IPS DF 6.9 (cell line): ENCODE data around the gene GTF3C5.
"Not testable (repeated sequence)": the region's sequence is repeated elsewhere in the genome, so short reads cannot be mapped to it uniquely, and the experiment has no call there.

Experiments
- DNase-seq: peaks from one replicate; pipeline ENCODE4 v3.0.0-alpha.2; 2013; ENCODE audit warnings: low read depth, low spot score
- H3K27ac ChIP-seq: one replicate; pipeline ENCODE4 v1.5.1; 2013; ENCODE audit warnings: low read length, control low read depth
- H3K27me3 ChIP-seq: 2 replicates; pipeline ENCODE4 v1.6.1; 2013; ENCODE audit warnings: mild to moderate bottlenecking, low read length; ENCODE audit not compliant: control insufficient read depth, insufficient read depth
- H3K36me3 ChIP-seq: 2 replicates; pipeline ENCODE4 v1.6.1; 2013; ENCODE audit warnings: low read length; ENCODE audit not compliant: control insufficient read depth, insufficient read depth
- H3K4me1 ChIP-seq: 2 replicates; pipeline ENCODE4 v1.6.1; 2013; ENCODE audit warnings: low read length; ENCODE audit not compliant: control insufficient read depth, insufficient read depth
- H3K4me3 ChIP-seq: 2 replicates; pipeline ENCODE4 v1.5.1; 2013; ENCODE audit warnings: mild to moderate bottlenecking, low read length
- H3K9me3 ChIP-seq: 2 replicates; pipeline ENCODE4 v1.6.1; 2013; ENCODE audit warnings: low read length, inconsistent platforms; ENCODE audit not compliant: control insufficient read depth, insufficient read depth
- WGBS: extraction: QIAGEN DNeasy Blood & Tissue Kit; methylation state at CpG from one replicate; pipeline ENCODE4 v1.1.7; 2013; ENCODE audit warnings: mixed read lengths, missing lambda C conversion rate; ENCODE audit not compliant: insufficient read length, insufficient coverage; 5-methylcytosine and 5-hydroxymethylcytosine counted together

Gene GTF3C5

GRCh38 chr9:132988244-132989013 is 42.4 kb upstream of the GTF3C5 start:
- Histone ChIP-seq H3K9me3 (no peaks in the 10 kb centered on the region), H3K27ac (no peak overlapping the region), H3K36me3 (no peaks in the 10 kb centered on the region), H3K27me3 (no peaks in the 10 kb centered on the region), H3K4me1 (no peaks in the 10 kb centered on the region), H3K4me3 (no peak overlapping the region)
- no peak for DNase-seq
- WGBS: no CpG with 5 or more reads among the region's 14 CpGs

DNA sequence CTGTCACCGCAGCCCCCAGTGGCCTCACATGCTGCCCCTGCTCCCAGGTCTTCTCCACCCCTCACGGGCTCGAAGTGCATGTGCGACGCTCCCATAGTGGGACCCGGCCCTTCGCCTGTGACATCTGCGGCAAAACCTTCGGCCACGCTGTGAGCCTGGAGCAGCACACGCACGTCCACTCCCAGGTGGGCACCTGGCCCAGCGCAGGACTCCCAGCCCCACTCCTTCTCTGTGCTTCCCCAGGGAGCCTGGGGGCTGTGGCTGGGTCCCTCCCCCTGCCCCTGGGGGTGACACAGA is 41.8 kb upstream of the GTF3C5 start:
- no peak for DNase-seq
- H3K4me1 ChIP-seq: no peaks in the 10 kb centered on the region
- no CpG with 5 or more reads among the region's 13 CpGs for WGBS

GRCh38 chr9:132989414-132989996 is 41.3 kb upstream of the GTF3C5 start:
- no peak for DNase-seq
- Histone ChIP-seq H3K36me3 (no peaks in the 10 kb centered on the region), H3K4me1 (0 out of 2 replicates have a peak, but pooled peaks cover 2% of the 10 kb centered on the region), H3K4me3 (no peak overlapping the region), H3K9me3 (no peaks in the 10 kb centered on the region), H3K27me3 (no peaks in the 10 kb centered on the region), H3K27ac (no peak overlapping the region)
- no CpG with 5 or more reads among the region's 23 CpGs for WGBS

More for the DNA sequence above, 41.8 kb upstream of the GTF3C5 start:
- Histone ChIP-seq H3K4me3 (no peak overlapping the region), H3K27ac (no peak overlapping the region), H3K27me3 (no peaks in the 10 kb centered on the region), H3K36me3 (no peaks in the 10 kb centered on the region), H3K9me3 (no peaks in the 10 kb centered on the region)

- H3K9me3 ChIP-seq, H3K27me3 ChIP-seq, H3K4me3 ChIP-seq, DNase-seq, H3K4me1 ChIP-seq, H3K36me3 ChIP-seq, H3K27ac ChIP-seq: not testable (repeated sequence)
- WGBS: no CpG with 5 or more reads among the region's 4 CpGs
Observed at GRCh38 chr9:132989998-132990557, 40.7 kb upstream of the GTF3C5 start.

GRCh38 chr9:132990781-132991180 is 40.0 kb upstream of the GTF3C5 start:
- Histone ChIP-seq H3K27ac (no peak overlapping the region), H3K4me3 (no peak overlapping the region), H3K4me1 (peaks cover 4% of the 10 kb centered on the region; the same call in 1 of the 2 replicates), H3K36me3 (no peaks in the 10 kb centered on the region), H3K9me3 (no peaks in the 10 kb centered on the region), H3K27me3 (no peaks in the 10 kb centered on the region)
- no CpG with 5 or more reads among the region's 14 CpGs for WGBS
- DNase-seq: no peak

GRCh38 chr9:132991351-132992300 is 39.2 kb upstream of the GTF3C5 start:
- H3K36me3 ChIP-seq: no peaks in the 10 kb centered on the region
- H3K9me3 ChIP-seq: no peaks in the 10 kb centered on the region
- H3K4me1 ChIP-seq: peaks cover 4% of the 10 kb centered on the region; the same call in 1 of the 2 replicates
- no peak for DNase-seq
- no peak overlapping the region for H3K4me3 ChIP-seq
- no peaks in the 10 kb centered on the region for H3K27me3 ChIP-seq
- WGBS: no CpG with 5 or more reads among the region's 16 CpGs
- H3K27ac ChIP-seq: no peak overlapping the region

DNA sequence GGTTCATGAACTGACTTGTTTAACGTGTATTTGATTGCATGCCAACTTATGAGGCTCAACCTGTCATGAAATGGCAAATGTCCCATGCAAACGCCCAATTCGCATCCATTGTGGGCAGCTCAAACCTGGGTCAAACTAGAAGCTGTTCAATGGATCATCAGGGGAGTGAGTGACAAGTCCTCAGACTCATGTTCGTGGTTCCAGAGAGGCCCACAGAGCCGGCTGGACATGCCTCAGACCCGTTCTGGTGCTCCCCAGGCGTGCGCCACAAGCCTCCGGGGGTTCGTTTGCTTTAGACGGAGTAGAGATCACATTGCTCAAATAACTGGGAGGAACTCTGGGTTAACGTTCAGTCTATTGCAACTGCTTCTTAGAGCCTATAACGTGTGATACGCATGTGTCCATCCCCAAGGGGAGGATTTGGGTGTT is 37.3 kb upstream of the GTF3C5 start:
- H3K27me3 ChIP-seq: no peaks in the 10 kb centered on the region
- H3K36me3 ChIP-seq: no peaks in the 10 kb centered on the region
- H3K9me3 ChIP-seq: no peaks in the 10 kb centered on the region
- no peak for DNase-seq
- H3K4me3 ChIP-seq: no peak overlapping the region
- no peak overlapping the region for H3K27ac ChIP-seq
- WGBS: no CpG with 5 or more reads among the region's 14 CpGs
- peaks cover 4% of the 10 kb centered on the region; the same call in 1 of the 2 replicates for H3K4me1 ChIP-seq

- no peaks in the 10 kb centered on the region for H3K27me3 ChIP-seq
- no peak overlapping the region for H3K4me3 ChIP-seq
- WGBS: no CpG with 5 or more reads among the region's 13 CpGs
- no peaks in the 10 kb centered on the region for H3K9me3 ChIP-seq
- peaks cover 4% of the 10 kb centered on the region; the same call in 1 of the 2 replicates for H3K4me1 ChIP-seq
- H3K36me3 ChIP-seq: no peaks in the 10 kb centered on the region
- H3K27ac ChIP-seq: no peak overlapping the region
- no peak for DNase-seq
Observed at GRCh38 chr9:132994410-132995120, 36.2 kb upstream of the GTF3C5 start.

DNA sequence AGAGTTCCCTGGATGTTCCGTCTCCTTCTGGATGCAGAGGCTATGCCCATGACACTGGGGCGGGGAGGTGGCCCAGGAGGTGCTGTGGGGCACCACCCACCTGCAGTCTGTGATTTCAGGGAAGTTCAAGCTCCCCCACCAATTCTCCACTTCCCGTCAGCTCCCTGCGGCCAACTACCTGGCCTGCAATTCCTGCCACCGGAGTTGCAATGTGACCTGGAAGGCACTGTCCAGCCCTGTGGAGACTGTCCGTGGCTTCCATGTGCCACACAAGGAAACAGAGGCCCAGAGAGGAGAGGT is 35.7 kb upstream of the GTF3C5 start:
- no peaks in the 10 kb centered on the region for H3K9me3 ChIP-seq
- H3K4me3 ChIP-seq: no peak overlapping the region
- H3K4me1 ChIP-seq: peaks cover 4% of the 10 kb centered on the region; the same call in 1 of the 2 replicates
- H3K27ac ChIP-seq: no peak overlapping the region
- H3K27me3 ChIP-seq: no peaks in the 10 kb centered on the region
- H3K36me3 ChIP-seq: no peaks in the 10 kb centered on the region
- WGBS: no CpG with 5 or more reads among the region's 6 CpGs
- no peak for DNase-seq

DNA sequence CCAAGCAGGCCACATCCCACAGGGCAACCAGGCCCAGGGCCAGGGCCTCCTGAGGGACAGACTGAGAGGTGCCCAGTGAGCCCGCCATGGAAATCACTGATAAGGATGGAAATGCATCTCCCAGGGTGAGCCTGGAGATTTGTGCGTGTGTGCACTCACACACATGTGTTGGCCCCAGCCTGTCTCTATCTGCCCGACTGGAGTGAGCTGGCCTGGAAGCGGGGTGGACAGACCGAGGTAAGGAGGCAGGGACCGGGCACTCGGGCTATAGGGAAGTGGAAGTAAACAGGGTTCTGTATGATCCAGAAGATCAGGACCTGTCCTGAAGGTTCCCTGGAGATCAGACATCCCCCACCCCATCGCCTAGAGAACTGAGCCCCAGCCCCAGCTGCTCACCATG is 34.9 kb upstream of the GTF3C5 start:
- no peaks in the 10 kb centered on the region for H3K9me3 ChIP-seq
- no peaks in the 10 kb centered on the region for H3K36me3 ChIP-seq
- no CpG with 5 or more reads among the region's 8 CpGs for WGBS
- DNase-seq: no peak
- H3K27me3 ChIP-seq: no peaks in the 10 kb centered on the region
- H3K27ac ChIP-seq: no peak overlapping the region
- no peak overlapping the region for H3K4me3 ChIP-seq
- H3K4me1 ChIP-seq: peaks cover 4% of the 10 kb centered on the region; the same call in 1 of the 2 replicates
